Hematopoietic multipotent progenitor cell treated with erythropoietin and hydrocortisone succinate and interleukin-3 and kit ligand, for 6 days (in vitro differentiated cells): ENCODE results near the gene EDDM3A.
"Not testable (repeated sequence)": the region's sequence is repeated elsewhere in the genome, so short reads cannot be mapped to it uniquely, and the experiment has no call there.

Source experiments
- DNase-seq: peaks from one replicate; pipeline ENCODE4 v3.0.0-alpha.2; 2015

Gene EDDM3A

GRCh38 chr14:20745571-20746358, at the start of gene EDDM3A:
Gene EDDM3A, plus strand, starts transcription at chr14:20745887. Its CDS starts 1,694 bp downstream, at chr14:20747581.
- no peak for DNase-seq

- DNase-seq, result no peak
These were observed 48.9 kb upstream of the EDDM3A start for GRCh38 chr14:20696764-20697163.

- peak; percentile 92 for DNase-seq
These were observed 48.2 kb upstream of the EDDM3A start for GRCh38 chr14:20697273-20698017.

GRCh38 chr14:20698018-20698329, 47.7 kb upstream of the EDDM3A start:
- DNase-seq, result no peak

- DNase-seq, result no peak
These were observed 46.8 kb upstream of the EDDM3A start for GRCh38 chr14:20698934-20699333.

GRCh38 chr14:20699931-20700330, 45.8 kb upstream of the EDDM3A start:
- DNase-seq, result no peak

- not testable (repeated sequence) for DNase-seq
These were observed 44.7 kb upstream of the EDDM3A start for GRCh38 chr14:20700965-20701364.

GRCh38 chr14:20706657-20707355, 38.9 kb upstream of the EDDM3A start:
- peak; percentile 22 for DNase-seq

- DNase-seq, result no peak
These were observed 38.1 kb upstream of the EDDM3A start for GRCh38 chr14:20707622-20708021.

GRCh38 chr14:20711261-20711660, 34.4 kb upstream of the EDDM3A start:
- DNase-seq, result no peak

GRCh38 chr14:20711685-20712084, 34.0 kb upstream of the EDDM3A start:
- DNase-seq, result peak; percentile 98

- DNase-seq, result peak; percentile 18
These were observed 32.8 kb upstream of the EDDM3A start for GRCh38 chr14:20712904-20713303.

GRCh38 chr14:20714593-20715250, 31.0 kb upstream of the EDDM3A start:
- peak; percentile 39 for DNase-seq

- no peak for DNase-seq
These were observed 25.9 kb upstream of the EDDM3A start for GRCh38 chr14:20719777-20720176.

GRCh38 chr14:20720741-20721140, 24.9 kb upstream of the EDDM3A start:
- no peak for DNase-seq

- no peak for DNase-seq
These were observed 23.7 kb upstream of the EDDM3A start for GRCh38 chr14:20722016-20722415.

- DNase-seq, result peak; percentile 23
These were observed 22.2 kb upstream of the EDDM3A start for GRCh38 chr14:20723488-20723887.

GRCh38 chr14:20726121-20726520, 19.6 kb upstream of the EDDM3A start:
- not testable (repeated sequence) for DNase-seq

- DNase-seq, result no peak
These were observed 19.2 kb upstream of the EDDM3A start for GRCh38 chr14:20726531-20726930.

GRCh38 chr14:20730891-20731290, 14.8 kb upstream of the EDDM3A start:
- no peak for DNase-seq

- DNase-seq, result no peak
These were observed 13.2 kb upstream of the EDDM3A start for GRCh38 chr14:20732477-20732876.

GRCh38 chr14:20732979-20733635, 12.6 kb upstream of the EDDM3A start:
- no peak for DNase-seq
